ENCODE measurements around the gene ATF6. TPM values are rescaled to one million over a fixed set of nuclear protein-coding genes. Genes with fewer than 3 reads are reported as not detected.
A peak's percentile ranks its signal among the peaks of the same experiment; 100 is the strongest.

Gene ATF6
- total RNA-seq, 1 donor from 2014 or later, result 76.2 TPM

DNA sequence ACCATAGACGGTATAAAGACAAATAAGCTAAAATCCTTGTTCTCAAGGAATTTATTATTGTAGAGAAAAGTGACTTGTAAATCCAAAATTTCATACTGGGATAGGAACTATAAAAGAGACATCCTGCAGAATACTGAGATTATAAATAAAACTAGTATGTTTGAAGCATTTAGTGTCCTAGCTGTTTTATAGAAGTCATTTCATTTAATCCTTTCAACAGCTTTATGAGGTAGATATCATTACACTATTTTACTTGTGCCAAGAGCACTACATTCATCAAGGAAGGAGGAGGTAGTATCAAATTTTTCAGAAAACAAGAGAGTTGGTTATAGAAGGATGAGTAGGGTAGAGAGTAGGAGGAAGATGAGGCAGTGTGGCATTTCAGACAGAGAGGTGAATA, 119.6 kb downstream of the ATF6 start:
- DNase-seq (ENCODE audit: low read depth in 2 of 2), result no peak

DNA sequence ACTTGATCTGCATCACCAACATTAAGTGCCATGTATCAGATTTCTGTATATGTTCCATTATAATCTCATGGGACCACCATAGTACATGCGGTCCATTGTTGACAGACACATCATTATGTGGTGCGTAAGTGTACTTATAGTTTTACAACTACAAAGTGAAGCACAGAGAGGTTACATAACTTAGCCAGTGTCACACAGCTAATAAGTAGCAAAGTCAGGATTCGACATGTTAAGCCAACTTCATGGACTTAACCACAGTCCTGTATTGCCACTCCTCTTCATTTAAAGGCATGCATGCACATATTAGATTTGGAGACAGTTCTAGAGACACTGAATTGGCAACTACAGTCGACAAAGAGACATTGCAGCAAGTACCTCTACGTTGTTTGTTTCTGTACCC, 120.5 kb downstream of the ATF6 start:
- no peak for DNase-seq (ENCODE audit: low read depth in 2 of 2)

DNA sequence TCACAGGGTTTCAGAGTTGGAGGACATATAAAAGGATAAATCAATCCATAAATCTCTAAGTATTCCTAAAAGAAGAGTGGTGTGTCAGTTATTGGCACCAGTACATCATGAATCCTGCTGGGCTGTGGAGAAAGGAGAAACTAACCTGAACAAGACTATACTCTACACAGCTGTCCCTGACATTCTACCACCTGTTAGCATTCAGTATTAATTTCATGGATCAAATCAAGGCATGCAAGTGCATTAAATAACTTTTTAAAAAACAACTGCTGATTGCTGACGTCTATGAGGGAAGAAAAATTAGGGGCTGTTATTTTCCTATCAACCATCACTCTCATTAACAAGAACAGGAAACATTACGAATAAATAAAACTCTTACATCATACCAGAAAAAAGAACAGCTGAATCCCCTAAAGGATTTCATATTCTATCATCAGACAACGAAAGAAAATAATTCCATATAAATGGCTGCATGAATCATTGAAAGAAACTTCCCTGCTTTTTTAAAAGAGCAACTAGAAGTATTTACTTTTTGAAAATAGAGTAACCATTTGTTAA, 121.7 kb downstream of the ATF6 start:
- peak in 1 of 2 donors; percentile 54 for DNase-seq (ENCODE audit: low read depth in 2 of 2)

DNA sequence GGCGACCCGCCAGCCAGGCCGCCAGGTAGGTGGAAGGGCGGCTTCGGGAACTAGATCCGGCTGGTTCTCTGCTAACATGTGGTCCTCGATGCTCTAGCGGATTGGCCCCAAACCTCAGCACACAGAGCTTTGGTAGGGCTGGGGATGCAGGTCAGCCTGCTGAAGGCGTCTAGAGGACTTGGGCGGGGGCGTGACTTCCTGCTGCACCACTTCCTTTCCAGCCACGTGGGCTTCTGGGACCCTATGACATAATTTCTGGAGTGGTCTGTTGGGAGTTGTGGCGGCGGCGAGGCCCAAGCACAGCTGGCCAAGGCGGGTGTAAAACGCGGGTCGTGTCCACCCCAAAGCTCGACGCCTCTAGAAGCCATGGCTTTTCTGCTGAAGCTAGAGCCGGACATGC, 124.5 kb downstream of the ATF6 start:
- DNase-seq (ENCODE audit: low read depth in 2 of 2), result no peak

DNA sequence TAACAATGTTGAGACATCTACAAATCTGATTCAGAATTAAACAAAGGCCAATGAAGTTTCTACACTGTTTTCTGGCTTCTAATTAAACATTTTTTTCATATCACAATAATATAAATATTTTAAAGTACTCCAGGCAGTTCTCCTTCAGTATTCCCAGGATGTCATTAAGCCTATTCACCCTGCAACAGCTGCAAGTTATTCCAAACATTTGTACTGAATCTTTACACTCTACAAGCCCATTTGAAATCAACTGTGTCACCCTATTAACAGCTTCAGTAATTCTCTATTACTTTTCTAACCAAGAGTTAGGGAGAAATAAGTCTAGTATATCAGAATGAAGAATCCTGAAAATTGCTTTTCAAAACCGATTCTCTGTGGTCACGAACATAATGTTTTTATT, 133.0 kb downstream of the ATF6 start:
- DNase-seq (ENCODE audit: low read depth in 2 of 2), result no peak

DNA sequence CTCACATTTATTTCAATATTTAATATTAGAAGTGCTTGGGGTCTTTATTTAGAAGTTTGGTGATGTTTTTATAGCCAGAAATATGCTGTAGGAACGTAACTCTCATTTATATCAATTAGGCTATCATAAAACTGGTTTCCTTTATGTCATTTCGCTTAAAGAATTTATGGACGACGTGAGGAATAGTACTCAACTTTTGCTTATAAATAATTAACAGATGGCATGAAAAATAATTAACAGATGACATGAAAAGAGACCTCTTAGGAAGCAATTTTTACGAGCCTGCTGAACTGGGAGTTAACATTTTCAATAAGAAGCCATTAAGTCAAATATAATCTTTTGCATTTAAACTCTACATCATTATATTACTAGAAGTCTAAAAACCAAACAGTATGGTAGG, 134.0 kb downstream of the ATF6 start:
- no peak for DNase-seq (ENCODE audit: low read depth in 2 of 2)

DNA sequence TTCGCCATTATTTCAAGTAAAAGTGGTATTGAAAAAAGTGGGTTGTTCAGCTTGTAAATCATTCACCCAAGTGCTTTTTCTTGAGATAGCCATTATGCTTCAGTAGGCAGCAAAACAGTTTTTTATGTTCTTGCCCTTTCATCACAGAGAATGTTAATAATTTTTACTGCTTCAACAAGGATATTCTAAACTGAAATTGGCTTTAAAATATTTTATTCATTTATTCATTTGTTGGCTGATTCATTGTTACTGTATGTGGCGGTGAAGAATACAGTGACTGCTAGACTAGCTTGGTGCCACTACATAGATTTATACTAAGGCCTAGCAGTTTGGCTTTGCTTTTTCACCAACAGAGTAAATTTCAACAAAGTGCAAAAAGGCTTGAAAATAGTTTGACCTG, 136.1 kb downstream of the ATF6 start:
- DNase-seq (ENCODE audit: low read depth in 2 of 2), result no peak

DNA sequence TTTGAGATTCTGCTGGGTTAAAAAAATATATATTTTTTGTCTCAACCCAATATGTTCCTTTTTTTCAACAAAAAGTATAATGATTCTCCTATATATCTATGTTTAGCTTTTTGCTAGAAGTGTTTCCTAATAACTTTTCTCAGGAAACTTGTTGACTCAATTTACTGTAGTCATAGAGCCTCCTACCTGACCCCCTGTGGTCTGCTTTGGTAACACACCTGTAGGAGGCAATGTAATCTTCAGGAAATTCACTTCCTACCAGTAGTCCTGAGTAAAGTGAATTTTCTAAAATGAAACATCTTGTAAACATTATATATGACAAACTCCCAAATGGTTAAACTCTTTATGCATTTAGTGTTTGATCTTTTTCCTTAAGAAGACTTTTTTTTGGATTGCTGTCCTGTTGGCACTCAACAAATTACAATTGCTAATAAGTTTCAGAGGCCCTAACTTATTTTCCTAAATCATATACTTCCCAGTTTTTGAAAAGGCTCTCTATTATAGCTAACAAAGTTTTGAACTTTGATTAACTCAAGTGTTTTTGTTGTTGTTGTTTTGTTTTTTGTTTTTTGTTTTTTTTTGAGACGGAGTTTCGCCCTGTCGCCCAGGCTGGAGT, 139.3 kb downstream of the ATF6 start:
- DNase-seq (ENCODE audit: low read depth in 2 of 2), result peak; percentile 17 to 42

DNA sequence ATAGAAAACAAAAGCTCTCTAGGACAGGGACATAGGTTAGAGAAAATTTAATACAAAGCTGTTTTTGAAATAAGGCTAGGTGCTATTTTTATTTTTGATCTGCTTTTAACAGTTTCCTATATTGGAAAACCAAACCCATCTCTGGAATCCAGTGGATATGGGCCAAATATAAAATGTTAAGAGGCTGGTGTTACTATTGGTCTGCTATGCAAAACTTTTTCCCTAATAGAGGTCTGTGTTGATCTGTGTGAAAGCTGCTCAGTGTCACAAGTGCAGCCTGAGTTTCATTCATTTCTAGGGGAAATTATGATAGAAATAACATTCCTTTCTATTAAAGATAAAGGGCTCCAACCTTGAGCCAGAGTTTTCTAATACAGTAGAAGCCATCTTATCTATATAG, 141.1 kb downstream of the ATF6 start:
- peak in 1 of 2 donors; percentile 67 for DNase-seq (ENCODE audit: low read depth in 2 of 2)

DNA sequence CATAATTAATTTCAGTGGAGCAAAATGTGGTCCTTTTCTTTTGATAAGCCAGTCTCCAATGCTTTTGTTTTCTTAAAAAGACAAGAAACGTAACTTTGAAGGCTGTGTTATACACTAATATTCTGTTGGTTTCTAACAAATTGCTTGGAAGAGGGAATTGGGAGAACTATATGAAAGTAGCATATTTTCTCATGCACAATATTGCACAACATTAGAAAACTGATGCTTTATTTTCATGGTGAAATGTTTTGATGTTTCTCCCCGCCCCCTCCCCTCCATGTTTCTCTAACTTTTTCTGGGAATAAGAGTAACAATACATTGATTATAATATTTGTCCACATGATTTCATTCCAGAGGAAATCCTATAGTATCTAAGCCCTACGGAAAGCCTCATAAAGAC, 142.1 kb downstream of the ATF6 start:
- DNase-seq (ENCODE audit: low read depth in 2 of 2), result no peak

DNA sequence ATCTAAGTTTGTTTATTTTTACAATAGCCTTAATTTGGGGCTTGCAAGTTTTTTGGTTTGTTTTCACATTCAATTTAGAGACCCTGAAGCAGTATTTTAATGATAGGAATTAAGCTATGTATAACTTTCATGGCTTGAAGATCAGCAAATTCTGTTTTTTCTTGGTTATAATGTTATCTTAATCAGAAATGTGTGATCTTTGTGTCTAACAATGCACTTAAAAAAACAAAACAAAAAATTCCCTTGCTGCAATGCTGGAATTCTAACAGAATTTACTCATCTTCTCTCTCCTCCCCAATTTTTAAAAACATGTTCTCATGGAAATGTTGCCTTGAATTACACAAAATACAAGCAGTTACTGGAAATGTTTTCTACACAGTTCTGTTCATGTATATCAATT, 144.5 kb downstream of the ATF6 start:
- DNase-seq (ENCODE audit: low read depth in 2 of 2), result no peak

DNA sequence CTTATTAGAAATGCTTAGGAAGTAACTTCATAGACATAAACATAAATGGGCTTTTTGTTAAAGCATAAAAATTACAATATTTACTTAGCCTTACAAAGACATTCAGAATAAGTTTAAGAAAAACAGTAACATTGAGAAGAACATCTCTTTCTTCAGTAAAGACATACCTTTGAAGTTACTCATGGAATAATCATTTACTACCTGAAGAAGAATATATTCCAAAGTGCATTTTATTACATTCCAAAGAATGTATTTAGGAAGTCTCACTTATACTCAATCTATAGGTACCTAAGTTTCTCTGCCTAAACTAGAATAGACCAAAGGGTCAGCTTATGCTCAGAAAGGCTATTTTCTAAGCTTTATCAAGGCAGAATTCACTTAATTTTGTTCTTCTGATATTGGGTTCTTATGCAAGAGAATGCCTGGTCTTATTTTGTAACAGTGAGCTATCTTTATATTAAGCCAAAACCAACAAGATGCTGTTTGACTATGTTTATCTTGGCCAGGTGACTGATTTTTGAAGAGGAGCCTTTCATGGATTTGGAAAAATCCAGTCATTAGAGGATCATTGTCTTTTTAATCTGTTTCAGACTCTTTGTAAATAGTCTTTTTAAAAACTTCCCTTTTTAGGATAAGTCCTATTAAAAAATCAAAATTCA, 147.5 kb downstream of the ATF6 start:
- peak in 1 of 2 donors; percentile 85 for DNase-seq (ENCODE audit: low read depth in 2 of 2)

DNA sequence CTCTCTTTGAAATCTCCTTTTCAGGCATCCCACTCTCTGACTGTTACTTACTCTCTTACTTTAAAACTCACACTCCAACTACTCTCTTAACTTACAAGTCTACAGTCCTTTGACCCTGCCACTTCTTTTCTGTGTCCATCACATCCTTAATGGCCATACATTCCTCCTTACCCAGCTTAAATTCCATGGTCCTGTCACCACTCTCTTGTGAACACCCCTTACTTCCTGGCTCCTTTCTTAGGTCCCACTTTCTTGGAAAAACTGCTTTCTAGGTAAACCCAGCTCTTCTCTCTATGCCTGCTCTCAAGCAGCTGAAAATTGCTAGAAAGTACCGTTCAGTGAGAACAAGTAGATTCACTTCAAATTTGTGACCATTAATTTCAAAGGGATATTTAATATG, 148.5 kb downstream of the ATF6 start:
- no peak for DNase-seq (ENCODE audit: low read depth in 2 of 2)

DNA sequence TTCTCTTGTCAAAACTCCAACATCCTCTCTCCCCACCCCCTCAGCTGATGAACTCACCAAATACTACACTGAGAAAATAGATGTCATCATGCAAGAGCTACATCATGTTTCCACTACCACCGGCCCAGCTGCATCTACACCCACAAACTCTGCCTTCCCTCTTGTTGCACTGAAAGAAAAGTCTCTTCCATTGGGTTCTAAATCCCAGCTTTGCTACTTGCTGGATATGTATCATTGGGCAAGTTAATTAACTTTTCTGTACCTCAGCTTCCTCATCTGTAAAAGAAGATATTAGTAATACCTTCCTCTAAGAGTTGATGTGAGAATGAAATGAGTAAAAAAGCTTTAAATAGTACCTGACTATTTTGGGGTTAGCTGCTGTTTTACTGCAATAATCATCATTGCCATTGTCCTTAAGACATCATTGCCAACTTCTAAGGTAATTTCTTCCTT, 149.0 kb downstream of the ATF6 start:
- DNase-seq (ENCODE audit: low read depth in 2 of 2), result peak in 1 of 2 donors; percentile 42

DNA sequence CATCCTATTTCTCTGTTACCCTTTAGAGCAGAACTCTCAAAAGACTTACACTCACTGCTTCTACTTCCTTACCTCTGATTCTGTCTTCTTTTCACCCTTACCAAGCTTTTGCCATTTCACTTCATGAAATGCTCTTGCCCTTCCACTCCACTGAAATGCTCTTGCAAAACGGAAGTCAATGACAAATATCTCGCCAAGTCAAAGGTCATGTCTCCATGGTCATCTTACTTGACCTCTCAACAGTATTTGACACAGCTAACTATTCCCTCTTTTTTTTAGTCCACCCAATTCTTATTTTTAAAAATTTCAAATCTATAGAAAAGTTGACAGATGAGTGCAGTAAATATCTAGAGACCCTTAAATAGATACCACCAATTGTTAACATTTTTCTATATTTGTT, 149.9 kb downstream of the ATF6 start:
- DNase-seq (ENCODE audit: low read depth in 2 of 2), result no peak

DNA sequence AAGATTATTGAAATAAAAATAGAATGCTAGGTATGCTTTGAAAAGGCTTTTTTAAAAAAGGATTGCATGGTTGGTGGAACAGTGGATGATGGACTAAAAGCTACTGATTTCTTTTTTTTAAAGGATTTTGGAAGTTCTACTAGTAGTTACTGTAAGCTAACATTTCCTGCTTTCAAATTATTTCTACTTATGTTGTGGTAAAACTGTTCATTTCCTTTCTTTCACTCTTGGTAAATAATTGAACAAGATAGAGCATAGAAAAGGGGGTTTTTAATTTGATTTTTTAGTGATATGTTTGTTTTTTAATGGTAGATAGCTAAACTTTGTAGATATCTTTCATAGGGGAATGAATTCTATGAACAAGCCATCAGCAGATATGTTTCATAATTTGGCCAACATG, 153.1 kb downstream of the ATF6 start:
- DNase-seq (ENCODE audit: low read depth in 2 of 2), result no peak

DNA sequence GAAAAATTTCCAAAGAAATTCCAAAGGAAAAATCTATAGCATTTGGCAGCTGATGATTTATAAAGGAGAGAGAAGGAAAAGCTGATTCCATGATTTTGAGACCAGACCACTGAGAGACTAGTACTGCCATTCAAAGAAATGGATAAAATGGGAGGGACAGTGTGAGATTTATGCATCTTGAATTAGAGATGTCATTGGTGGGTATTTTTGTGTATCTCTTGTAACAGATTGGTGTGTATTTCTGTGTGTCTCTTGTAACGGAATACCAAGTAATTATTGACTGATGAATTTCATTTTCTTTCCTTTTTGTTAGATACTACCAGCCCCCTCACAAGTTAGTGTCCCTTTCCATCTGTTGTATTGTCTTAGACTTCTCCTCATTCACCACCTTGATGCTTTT, 155.4 kb downstream of the ATF6 start:
- DNase-seq (ENCODE audit: low read depth in 2 of 2), result no peak

DNA sequence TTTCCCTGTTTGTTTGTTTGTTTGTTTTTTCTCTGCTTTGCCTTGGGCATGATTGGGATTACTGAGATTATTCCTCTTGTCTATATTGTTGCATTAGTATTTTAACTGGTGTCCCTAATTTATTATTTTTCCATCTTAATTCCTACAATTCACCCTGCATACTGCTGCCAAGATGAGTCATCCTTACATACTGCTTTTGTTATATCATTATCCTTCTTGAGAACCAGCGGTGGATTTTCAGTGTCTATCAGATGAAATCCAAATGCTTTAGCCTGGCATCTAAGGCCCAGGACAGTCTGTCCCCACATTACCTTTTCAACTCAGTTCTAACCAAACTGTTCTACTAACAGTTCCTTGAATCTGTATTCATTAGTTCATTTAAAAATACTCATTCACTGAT, 155.9 kb downstream of the ATF6 start:
- DNase-seq (ENCODE audit: low read depth in 2 of 2), result peak in 1 of 2 donors; percentile 47

DNA sequence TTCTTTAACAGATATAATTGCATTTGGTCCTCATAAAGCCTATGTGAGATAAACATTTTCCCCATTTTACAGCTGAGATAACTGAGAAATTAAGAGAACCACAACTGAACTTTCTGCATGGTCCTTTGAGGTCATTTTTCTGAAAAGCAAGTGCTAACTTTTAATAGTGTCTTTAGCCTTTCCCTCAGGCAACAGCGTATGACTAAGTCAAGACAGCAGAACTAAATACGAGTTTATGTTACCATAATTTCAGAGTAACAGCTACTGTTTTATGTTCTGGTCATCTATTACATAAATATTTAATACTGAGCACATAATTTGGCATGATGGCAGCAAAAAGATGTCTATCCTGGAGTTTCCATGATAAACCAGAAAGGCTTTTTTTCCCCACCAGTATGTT, 161.9 kb downstream of the ATF6 start:
- DNase-seq (ENCODE audit: low read depth in 2 of 2), result no peak

DNA sequence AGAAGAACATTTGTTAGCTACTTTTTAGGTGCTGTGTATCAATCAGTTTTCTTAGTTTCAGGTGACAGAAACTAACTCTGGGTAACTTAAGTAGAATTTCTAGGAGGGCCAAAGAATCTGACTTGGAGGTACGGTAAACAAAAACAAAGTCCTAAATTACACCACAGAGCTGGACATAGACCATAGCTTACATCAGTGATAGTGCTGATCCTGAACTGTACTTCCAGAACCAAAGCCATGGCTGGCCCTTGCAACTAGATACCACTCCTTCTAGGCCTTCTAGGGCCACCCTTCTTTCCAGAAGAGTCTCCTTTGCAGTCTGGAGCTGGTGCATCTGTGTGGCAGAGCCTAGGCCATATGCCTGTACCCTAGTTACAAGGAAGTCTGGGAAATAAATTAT, 163.0 kb downstream of the ATF6 start:
- no peak for DNase-seq (ENCODE audit: low read depth in 2 of 2)

DNA sequence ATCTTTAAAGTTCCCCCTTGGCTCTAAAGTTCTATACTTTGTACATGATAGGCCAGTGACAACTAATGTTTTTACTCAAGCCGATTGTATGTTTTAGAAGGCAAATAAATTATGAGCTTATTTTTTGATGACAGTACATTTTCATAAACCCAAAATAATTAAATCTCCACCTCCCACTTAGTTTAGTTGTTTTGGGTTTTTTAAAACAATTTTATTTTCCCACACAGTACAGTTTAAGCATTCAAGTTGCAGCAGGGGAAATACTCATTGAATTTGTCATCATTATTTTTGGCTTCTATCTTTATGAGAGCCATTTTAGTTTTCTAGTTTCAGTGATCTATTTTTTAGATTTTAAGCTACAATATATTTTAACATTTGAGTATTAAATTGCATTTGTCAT, 163.9 kb downstream of the ATF6 start:
- peak; percentile 5 to 45 for DNase-seq (ENCODE audit: low read depth in 2 of 2)

DNA sequence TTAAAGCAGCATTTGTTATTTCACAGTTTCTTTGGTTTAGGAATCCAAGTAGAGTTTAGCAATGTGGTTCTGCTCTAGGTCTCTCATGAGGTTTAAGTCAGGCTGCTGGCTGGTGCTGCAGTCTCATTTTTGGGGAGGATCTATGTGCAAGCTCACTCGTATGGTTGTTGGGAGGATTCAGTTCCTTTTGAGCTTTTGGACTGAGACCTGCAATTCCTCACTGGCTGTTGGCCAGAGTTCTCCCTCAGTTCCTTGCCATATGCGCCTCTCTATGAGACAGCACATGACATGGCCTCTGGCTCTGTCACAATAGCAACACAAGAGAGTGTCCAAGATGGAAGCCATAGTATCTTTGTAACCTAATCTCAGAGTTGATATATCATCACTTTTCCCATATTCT, 166.5 kb downstream of the ATF6 start:
- DNase-seq (ENCODE audit: low read depth in 2 of 2), result no peak
